Esophagus squamous epithelium (tissue), 4 donors: ENCODE measurements around the gene TRAPPC4.

Experiments used
- POLR2A ChIP-seq, 4 donors: fragments of 450-650 bp; IDR thresholded peaks; one replicate each; pipeline ENCODE4 v1.6.1; 2017; ENCODE audit warnings: antibody characterized with exemption in 4 of 4, mild to moderate bottlenecking in 4 of 4, moderate library complexity in 3 of 4
- TF ChIP-seq, protein P1 (sequence below), 6 experiments: fragments of 450-650 bp in 4 of 6; fragments of 200-600 bp in 2 of 6; sonication (generic) in 2 of 6; IDR thresholded peaks; one replicate each; pipeline ENCODE4 v1.5.1; 2016 to 2019; ENCODE audit warnings: antibody characterized with exemption in 6 of 6, mild to moderate bottlenecking in 4 of 6, moderate library complexity in 4 of 6

DNA sequence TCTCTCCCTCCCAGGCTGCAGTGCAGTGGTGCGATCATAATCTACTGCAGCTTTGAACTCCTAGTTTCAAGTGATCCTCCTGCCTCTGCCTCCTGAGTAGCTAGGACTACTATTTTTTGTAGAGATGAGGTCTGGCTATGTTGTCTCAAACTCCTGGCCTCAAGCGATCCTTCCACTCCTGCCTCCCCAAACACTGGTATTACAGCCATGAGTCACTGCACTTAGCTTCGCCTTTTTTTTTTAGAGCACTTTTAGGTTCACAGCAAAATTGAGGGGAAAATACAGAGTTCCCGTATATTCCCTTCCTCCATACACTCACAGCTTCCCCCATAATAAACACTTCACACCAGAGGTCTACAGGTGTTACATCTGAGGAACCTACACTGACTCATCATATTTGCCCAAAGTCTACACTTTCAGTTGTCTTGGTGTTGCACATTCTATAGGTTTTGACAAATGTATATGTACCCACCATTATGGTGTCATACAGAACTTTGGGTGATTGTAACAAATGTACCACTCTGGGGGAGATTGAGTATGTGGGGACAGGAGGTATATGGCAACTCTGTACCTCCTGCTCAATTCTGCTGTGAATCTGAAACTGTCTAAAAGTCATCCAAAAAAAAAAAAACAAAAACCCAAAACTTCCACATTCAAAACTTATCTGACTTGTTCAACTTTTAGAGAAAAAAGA is 23.4 kb downstream of the TRAPPC4 start:
- TF ChIP-seq, protein P1, sequence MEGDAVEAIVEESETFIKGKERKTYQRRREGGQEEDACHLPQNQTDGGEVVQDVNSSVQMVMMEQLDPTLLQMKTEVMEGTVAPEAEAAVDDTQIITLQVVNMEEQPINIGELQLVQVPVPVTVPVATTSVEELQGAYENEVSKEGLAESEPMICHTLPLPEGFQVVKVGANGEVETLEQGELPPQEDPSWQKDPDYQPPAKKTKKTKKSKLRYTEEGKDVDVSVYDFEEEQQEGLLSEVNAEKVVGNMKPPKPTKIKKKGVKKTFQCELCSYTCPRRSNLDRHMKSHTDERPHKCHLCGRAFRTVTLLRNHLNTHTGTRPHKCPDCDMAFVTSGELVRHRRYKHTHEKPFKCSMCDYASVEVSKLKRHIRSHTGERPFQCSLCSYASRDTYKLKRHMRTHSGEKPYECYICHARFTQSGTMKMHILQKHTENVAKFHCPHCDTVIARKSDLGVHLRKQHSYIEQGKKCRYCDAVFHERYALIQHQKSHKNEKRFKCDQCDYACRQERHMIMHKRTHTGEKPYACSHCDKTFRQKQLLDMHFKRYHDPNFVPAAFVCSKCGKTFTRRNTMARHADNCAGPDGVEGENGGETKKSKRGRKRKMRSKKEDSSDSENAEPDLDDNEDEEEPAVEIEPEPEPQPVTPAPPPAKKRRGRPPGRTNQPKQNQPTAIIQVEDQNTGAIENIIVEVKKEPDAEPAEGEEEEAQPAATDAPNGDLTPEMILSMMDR (IDR thresholded peaks at IDR 0.05): no peak
- no peak for TF ChIP-seq POLR2A (IDR thresholded peaks at IDR 0.05)
